Fibroblast of pulmonary artery (primary cell): ENCODE data around the gene ASTN2.

Experiments used
- DNase-seq: peaks from one replicate; pipeline ENCODE4 v3.0.0-alpha.2; 2010; ENCODE audit warnings: low read depth
- H3K4me3 ChIP-seq: replicated peaks from 2 replicates; pipeline ENCODE4 v1.5.1; 2011; ENCODE audit warnings: low read depth, mild to moderate bottlenecking, control low read depth, low read length, moderate library complexity
- CTCF ChIP-seq: IDR thresholded peaks from 2 replicates; pipeline ENCODE4 v1.5.1; 2011; ENCODE audit warnings: mild to moderate bottlenecking, control low read depth, low read length, inconsistent platforms; ENCODE audit errors: missing control alignments

Gene ASTN2

DNA sequence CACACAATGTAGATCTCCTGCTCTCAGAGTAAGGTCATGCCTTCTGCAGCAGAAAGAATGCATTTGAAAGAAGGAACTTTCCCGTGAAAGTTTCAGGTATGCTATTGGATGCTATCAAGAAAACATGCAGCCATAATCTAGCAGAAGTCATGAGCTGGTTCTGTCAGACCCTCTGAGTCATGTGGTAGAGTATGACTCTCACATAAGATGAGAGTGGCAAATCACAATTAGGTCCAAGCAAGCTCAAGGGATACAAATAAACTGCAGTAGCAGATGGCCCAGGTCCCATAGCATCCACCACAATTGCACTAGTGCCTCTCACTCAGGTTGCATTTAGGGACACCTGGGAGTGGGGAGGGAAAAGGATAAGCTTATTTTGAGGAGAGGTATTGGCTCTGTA lies 292.8 kb downstream of the ASTN2 start:
- no peak overlapping the region for H3K4me3 ChIP-seq
- DNase-seq = no peak
- TF ChIP-seq CTCF = no peak

DNA sequence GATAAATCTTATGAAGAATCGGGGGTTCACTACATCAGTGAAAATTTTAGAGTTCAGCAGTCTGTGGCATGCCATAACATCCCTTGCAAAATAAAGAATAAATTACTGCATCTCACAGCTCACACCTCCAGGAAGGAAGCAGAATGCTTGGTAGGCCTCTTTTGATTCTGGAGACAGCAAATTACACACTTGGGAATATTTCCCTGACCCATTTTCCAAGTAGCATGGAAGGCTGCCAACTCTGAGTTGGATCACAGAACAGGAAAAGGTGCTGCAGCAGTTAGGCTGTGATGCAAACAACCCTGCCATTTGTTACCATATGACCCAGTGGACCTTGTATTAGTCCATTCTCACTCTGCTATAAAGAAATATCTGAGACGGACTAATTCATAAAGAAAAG lies 293.5 kb downstream of the ASTN2 start:
- no peak overlapping the region for H3K4me3 ChIP-seq
- no peak for TF ChIP-seq CTCF
- DNase-seq = peak; percentile 13

DNA sequence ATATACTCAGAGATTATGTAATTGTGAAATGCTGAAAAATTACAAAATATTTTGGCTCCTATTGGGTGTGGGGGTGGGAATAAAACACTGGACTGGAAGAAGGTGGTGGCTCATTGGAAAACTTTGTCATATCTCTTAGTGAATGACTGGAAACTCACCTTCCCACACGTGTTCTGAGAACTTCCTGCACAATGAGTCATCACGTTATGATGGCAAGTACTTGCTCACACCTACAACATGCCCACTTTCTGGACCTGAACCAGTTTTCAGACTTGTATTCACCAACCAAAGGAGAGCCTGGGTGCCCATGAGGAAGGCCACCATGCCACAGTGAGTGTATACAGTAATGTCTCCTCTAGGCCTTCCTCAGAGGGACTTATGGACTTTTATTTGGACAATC lies 294.8 kb downstream of the ASTN2 start:
- H3K4me3 ChIP-seq = no peak overlapping the region
- DNase-seq = no peak
- no peak for TF ChIP-seq CTCF

DNA sequence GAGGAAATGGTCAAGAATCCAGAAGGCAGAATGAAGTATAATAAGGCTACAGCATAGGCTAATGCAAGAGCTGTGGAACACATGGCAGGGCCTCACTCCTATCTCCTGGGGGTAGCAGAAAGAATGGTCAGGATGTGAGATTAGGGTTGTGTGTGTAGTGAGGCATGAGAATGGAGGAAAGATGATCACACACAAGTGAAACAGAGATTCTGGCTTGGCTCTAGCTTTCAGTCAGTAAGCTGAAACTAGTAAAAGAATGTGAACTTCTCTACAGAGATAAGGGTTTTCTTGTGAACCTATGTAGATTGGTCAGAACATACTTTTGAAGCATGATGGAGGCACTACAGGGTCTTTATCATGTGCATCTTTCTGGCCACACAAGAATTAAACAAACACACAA lies 298.8 kb downstream of the ASTN2 start:
- TF ChIP-seq CTCF = no peak
- H3K4me3 ChIP-seq = no peak overlapping the region
- no peak for DNase-seq

GRCh38 chr9:117114768-117115167 lies 300.1 kb downstream of the ASTN2 start:
- no peak for TF ChIP-seq CTCF
- H3K4me3 ChIP-seq = no peak overlapping the region
- no peak for DNase-seq

GRCh38 chr9:117104716-117105495 lies 310.0 kb downstream of the ASTN2 start:
- DNase-seq = peak; percentile 33
- no peak for TF ChIP-seq CTCF
- no peak overlapping the region for H3K4me3 ChIP-seq

GRCh38 chr9:117104206-117104605 lies 310.7 kb downstream of the ASTN2 start:
- no peak overlapping the region for H3K4me3 ChIP-seq
- TF ChIP-seq CTCF = no peak
- no peak for DNase-seq
